ENCODE data around the gene PCNX2. TPM values are rescaled to one million over a fixed set of nuclear protein-coding genes. Genes with fewer than 3 reads are reported as not detected.
"Not testable (repeated sequence)": the region's sequence is repeated elsewhere in the genome, so short reads cannot be mapped to it uniquely, and the experiment has no call there.

PCNX2 gene
- total RNA-seq, 1 donor from 2014 or later, result 5.5 TPM

- no peak for DNase-seq (ENCODE audit: extremely low read depth, low read depth, low spot score)
Observed at GRCh38 chr1:233025567-233025966, 270.0 kb downstream of the PCNX2 start.

DNA sequence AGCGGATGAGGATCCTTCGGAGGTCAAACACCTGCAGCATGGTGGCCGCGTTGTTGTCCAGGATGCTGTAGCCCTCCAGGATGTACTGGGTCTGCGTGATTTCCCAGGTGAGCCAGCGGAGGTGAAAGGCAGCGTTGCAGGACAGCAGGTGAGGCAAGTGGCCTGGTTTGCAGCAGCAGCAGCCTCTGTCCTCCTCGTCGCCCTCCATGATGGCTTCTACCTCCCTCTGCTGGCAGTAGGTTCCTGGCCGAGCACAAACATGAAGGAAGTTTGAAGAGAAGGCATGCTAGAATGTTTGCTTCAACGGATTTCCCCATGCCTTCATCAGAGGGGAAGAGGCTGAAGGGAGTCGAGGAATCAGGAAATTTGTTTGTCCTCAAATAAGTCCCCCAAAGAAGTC lies 270.4 kb downstream of the PCNX2 start:
- DNase-seq (ENCODE audit: extremely low read depth, low read depth, low spot score), result no peak

DNA sequence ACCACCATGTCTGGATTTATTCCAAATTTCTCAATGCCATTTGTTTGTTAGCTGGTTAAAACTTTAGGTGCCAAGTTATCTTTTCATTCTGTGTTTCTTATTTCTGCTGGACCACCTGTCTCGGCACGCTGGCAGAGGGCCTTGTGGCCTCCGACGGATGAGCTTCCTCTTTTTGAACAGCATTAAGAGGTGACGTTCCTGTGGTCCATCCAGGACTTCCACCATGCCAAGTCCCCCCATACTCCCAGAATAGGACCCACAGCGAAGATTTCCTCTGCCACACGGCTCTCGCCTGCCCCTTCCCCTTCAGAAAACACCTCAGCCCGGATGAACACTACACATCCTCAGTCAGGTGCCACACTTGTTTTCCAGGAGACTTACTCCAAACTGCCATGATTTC lies 271.3 kb downstream of the PCNX2 start:
- no peak for DNase-seq (ENCODE audit: extremely low read depth, low read depth, low spot score)

DNA sequence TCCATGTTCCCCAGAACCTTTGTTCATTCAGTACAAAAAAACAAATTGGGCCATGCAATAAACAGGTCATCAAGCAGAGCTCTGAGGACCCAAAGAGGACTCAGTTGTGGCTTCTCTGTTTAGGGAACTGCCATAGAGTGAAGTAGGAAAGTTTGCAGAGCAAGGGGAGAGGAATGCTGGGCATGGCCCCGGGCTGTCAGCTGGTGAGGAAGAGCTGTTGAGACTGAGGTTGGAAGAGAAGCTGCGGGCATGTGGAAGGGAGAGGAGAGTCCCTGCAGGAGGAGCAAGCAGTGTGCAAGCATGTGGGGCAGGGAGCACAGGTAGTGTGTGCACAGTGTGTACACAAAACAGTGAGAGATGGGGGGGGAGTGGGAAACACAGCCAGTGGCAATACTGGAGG lies 273.3 kb downstream of the PCNX2 start:
- no peak for DNase-seq (ENCODE audit: extremely low read depth, low read depth, low spot score)

DNA sequence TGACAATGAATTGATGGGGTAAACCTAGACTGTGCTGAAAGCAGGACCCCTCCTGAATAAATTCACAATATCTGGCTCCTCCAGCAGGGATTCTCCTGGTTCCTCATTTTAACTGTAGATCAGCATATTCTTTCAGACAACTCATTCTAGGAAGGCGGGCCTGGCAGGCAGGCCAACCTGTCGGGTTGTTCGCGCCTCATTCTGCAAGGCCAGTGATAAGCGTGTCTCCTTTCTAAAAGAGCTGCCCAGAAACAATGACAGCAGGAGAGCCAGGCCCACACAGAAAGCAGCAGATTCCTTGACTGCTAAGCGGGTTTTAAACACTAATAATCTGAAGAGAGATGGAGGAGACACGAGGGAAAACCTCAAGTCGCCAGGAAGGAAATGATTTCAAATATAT lies 275.1 kb downstream of the PCNX2 start:
- DNase-seq (ENCODE audit: extremely low read depth, low read depth, low spot score), result no peak

DNA sequence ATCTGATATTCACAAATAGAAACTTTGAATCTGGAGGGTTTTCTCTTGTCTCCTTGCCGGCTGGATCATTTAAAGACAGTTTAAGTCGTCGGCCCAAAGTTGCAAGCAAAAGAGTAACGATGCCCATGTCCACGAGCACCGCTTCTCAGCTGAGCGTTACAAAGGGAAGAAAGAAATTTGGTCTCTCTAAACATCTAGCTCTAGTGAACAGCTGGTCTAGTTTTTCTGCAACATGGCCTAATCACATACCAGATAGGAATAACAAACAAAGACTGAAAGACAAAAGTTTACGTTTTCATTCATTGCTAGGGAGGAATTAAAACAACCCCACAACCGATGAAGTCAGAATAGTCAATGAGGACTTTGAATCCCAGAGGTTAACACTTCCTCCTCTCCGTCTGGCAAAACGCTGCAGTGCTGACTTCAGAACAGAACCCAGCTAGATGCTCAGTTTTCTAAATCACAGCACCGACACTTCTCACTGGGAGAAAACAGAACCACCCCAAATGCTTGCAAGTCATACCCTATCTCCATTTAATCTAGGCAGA lies 275.7 kb downstream of the PCNX2 start:
- no peak for DNase-seq (ENCODE audit: extremely low read depth, low read depth, low spot score)

DNA sequence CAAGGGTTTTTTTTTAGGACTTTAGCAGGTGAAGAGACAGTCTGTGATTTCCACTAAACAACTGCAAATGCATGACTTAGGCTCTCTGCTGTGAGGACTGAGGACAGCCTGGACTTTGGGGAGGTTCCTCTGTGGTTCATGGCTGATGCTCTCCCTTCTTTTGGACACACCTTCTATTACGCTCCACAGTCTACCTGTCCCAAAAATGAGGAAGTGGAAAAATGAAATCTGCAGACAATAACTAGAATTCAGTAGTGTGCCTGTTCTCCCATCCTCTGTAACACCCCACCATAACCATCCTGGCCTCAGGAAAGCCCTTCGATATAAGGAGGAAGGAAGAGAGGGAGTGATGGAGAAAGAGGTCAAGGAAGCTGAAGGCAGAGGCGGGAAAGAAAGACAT lies 276.4 kb downstream of the PCNX2 start:
- DNase-seq (ENCODE audit: extremely low read depth, low read depth, low spot score), result no peak

DNA sequence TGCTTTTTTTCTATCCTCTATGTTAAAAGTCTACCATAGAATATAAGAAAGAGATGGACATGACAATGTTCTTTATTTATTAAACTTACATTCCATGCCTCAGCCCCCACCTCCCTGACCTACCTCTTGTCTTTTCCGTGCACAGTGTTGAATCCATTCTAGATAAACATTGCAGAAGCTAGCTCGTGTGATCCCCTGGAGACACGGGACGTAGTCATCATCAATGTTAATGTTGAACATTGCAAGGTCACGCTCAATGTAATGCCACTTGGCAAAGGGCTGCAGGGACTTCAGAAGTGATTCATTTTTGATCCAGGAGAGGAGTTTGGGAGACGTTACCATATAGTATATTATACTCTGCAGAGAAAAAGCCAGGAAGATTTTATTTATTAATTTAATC lies 278.7 kb downstream of the PCNX2 start:
- DNase-seq (ENCODE audit: extremely low read depth, low read depth, low spot score), result no peak

GRCh38 chr1:233015965-233016364 lies 279.6 kb downstream of the PCNX2 start:
- no peak for DNase-seq (ENCODE audit: extremely low read depth, low read depth, low spot score)

- no peak for DNase-seq (ENCODE audit: extremely low read depth, low read depth, low spot score)
Observed at GRCh38 chr1:233012021-233012420, 283.5 kb downstream of the PCNX2 start.

DNA sequence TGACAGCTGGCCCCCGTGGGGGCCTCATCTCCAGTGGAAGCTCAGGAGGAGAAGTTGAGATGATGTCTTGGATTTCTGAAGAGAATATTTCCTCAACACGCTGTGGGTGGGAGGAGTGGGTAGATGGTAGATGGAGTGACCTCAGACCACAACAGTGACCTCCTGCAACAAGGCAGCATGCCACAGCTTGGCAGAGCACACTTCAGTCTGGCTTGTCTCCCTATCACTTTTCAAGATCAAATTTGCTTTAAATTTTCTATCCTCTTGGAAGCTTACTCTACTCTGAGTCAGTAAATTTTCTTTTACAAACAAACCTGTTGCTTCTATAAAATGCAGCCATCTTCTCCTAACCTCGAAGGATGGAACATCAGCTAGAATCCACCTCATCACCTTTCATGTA lies 285.4 kb downstream of the PCNX2 start:
- DNase-seq (ENCODE audit: extremely low read depth, low read depth, low spot score), result no peak

DNA sequence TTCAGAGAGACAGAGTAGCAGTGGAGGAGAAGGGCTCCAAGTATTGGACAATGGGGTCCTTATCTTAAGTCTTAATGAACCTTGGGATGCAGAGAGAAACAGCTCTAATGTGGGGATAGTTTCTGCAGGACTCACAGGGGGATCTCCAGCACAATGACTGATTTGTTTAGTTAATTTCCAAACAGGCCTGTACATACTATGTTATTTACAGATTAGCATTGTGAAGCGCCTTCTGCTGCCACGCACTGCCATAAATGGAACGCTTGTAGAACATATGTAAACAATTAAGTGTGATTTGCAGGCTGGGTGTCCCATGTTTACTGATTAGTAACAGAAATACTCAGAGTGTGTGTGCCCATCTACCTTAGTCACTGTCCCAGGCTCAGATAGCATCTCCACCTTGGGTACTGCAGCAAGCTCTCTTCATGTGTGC lies 289.0 kb downstream of the PCNX2 start:
- DNase-seq (ENCODE audit: extremely low read depth, low read depth, low spot score), result no peak

GRCh38 chr1:233006108-233006507 lies 289.4 kb downstream of the PCNX2 start:
- DNase-seq (ENCODE audit: extremely low read depth, low read depth, low spot score), result no peak

GRCh38 chr1:233005703-233006102 lies 289.8 kb downstream of the PCNX2 start:
- DNase-seq (ENCODE audit: extremely low read depth, low read depth, low spot score), result no peak

- no peak for DNase-seq (ENCODE audit: extremely low read depth, low read depth, low spot score)
Observed at GRCh38 chr1:233005156-233005555, 290.4 kb downstream of the PCNX2 start.

- DNase-seq (ENCODE audit: extremely low read depth, low read depth, low spot score), result no peak
Observed at GRCh38 chr1:233004451-233004850, 291.1 kb downstream of the PCNX2 start.

- not testable (repeated sequence) for DNase-seq (ENCODE audit: extremely low read depth, low read depth, low spot score)
Observed at GRCh38 chr1:233003638-233004037, 291.9 kb downstream of the PCNX2 start.

DNA sequence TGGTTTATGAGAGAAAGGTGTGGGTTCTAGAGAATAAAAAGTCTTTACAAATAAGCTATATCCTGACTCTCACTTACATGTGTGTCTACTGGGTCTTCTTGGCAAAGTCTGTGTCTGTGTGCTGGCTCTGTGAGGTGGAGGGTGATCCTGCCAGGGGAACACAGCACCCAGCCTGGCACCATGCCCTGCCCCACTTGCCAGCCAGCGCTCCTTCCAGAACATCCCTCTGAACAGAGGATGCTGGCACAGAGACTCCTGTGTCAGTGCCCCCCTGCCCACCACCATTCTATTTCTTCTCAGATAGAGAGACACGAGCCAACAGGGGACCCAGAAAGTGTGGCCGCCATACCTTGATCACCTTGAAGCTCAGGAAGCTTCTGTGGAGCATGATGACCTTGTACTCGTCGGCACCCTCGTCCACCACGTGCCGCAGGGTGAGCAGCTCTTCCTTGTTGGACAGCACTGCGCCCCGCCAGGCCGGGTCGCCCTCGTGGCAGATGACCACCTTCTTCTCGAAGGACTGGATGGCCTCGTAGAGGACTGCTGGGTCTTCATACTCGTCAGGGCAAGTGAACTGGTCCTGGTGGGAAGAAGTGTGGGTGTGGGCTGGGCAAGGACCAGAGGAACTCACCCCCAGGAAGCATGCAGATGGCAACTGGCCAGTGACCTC lies 295.4 kb downstream of the PCNX2 start:
- no peak for DNase-seq (ENCODE audit: extremely low read depth, low read depth, low spot score)

- DNase-seq (ENCODE audit: extremely low read depth, low read depth, low spot score), result no peak
Observed at GRCh38 chr1:232998646-232999045, 296.9 kb downstream of the PCNX2 start.

- DNase-seq (ENCODE audit: extremely low read depth, low read depth, low spot score), result no peak
Observed at GRCh38 chr1:232998138-232998537, 297.4 kb downstream of the PCNX2 start.

GRCh38 chr1:232996143-232996542 lies 299.4 kb downstream of the PCNX2 start:
- no peak for DNase-seq (ENCODE audit: extremely low read depth, low read depth, low spot score)

DNA sequence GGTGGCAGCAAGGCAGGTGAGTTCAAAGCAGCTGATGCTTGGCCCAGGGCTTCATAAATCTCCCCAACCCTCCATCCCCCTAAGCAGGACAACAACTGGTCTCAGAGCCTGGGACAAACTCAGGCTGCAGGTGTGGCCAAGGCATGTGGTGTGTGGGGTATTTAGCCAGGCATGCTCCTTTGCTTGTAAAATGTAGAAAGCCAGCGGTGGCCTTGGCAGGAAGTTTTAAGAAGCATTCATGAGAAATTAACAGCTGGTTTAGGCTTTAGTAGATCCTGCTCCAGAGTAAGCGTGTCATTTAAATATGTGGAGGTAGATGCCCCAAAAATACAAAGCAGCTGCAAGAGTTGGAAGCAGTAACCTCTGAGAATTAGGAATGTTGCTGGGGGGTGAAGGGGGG lies 300.3 kb downstream of the PCNX2 start:
- DNase-seq (ENCODE audit: extremely low read depth, low read depth, low spot score), result no peak

- DNase-seq (ENCODE audit: extremely low read depth, low read depth, low spot score), result no peak
Observed at GRCh38 chr1:232993555-232993954, 302.0 kb downstream of the PCNX2 start.
